GM03348 (cell line): Measurements from ENCODE around the gene CLEC5A.
"Not testable (repeated sequence)": the region's sequence is repeated elsewhere in the genome, so short reads cannot be mapped to it uniquely, and the experiment has no call there.

ENCODE experiments used
- DNase-seq: peaks from one replicate; pipeline ENCODE4 v3.0.0; 2012; ENCODE audit warnings: low spot score

The CLEC5A gene

DNA sequence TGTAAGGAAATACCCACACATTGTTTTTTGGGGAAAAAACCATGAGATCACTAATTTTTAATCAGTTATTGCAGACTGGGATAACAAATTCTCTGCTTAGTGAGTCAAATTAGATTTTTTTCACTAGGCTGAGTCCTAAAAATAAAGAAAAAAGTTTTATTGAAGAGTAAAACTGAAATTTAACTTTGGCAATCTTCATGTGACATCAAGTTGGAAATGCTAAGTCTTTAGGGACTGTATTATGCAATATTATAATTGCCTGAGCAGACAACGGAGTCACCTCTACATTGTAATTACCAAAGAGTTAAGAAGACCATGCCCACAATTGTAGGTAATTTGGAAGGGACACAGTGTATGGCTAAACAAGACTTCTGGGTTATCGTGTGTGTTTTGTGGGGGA, 2.2 kb upstream of the CLEC5A start:
- DNase-seq = no peak

DNA sequence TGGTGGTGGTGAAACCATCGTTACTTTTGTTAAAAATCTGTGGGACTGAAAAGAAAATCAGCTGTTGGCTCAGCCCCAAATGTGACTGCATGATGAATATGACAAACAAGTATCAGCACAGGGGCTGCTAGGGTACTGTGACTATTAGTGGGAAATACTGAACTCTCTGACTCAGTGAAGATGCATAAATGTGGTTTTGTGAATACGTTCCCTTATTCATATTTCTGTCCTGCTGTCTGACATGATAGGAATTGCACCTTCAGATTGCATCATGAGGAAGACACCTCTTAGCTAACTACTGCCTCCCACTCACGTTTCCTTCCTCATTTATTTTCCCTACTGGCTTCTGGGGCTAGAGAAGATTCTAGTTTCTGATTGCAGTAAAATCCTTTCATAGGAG, 1.4 kb downstream of the CLEC5A start:
- no peak for DNase-seq

DNA sequence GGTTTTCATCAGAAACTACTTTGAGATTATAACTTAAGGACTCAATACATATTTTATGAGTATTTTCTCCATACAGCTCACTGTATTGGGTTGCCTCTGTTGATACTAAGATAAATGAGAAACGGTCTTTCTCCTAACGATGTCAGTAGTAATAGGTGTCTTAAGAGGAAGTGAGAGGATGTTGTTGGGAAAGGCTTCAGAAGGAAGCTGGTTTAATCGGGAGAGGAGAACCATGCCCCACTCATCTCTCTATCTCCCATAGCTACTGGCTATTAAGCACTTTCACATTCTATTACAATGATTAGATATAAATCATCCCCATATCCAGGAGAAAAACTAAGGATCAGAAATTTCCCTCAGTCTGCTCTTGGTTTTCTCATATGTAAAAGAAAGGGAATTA, 2.0 kb downstream of the CLEC5A start:
- DNase-seq = no peak

DNA sequence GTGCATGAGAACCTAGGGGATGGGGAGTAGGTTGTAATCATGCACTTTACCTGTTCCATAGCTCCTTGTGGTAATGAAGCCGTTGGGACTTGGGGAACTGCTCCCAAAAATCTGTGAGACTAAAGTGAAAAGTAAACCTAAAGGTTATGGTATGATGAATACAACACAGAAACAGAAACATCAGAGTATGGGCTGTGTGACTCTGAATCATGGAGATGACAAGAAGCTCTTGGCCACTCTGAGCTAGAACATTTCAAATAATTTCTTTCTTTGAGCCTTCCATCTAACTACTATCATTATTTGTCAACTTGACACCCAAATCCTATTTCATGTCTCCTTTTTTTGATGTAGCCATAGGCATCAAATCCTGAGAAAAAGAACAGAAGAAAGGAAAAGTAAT, 2.9 kb downstream of the CLEC5A start:
- DNase-seq = no peak

DNA sequence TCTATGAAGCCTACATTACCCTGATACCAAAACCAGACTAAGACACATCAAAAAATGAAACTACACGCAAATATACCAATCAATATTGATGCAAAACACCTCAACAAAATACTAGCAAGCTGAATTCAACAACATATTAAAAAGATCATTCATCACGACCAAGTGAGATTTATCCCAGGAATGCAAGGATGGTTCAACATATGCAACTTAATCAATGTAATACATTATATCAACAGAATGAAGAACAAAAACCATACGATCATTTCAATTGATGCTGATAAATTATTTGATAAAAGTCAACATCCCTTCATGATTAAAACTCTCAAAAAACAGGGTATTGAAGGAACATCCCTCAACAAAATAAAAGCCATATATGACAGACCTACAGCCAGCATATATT, 5.7 kb downstream of the CLEC5A start:
- DNase-seq = no peak

DNA sequence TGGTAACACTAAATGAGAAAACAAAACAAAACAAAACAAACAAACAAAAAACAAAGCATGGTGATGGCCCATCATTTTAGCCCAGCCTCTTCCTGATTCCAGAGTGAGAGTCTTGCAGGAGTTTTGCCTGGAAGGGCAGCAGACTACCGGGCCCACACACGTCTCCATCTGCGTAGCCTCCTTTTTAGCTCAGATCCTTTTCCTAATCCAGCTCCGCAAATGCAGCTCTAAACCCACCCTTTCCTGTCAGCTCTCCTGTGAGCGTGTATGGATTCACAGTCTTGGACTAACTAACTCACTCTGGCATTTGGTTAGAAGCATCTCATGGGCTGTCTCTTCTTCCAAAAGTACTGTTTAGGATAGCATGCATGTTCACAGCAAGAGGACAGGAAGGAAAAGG, 16.6 kb downstream of the CLEC5A start:
- DNase-seq = no peak

DNA sequence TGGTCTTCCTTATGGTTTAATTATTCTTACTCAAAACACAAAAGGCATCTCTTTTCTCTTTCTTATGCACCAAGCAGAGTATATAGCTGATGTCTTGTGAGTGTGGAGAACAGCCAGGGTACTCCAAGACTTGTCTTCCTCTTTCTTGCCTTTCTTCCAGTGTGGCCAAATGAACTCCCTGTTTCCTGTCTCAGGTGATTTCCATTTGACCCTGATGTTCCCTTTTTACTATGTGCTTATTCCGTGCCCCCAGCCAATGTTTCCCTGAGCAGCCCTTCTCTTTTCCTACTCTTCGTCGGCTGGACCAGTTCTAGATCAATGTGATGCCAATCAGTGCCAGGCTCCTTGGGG, 18.0 kb downstream of the CLEC5A start:
- no peak for DNase-seq

DNA sequence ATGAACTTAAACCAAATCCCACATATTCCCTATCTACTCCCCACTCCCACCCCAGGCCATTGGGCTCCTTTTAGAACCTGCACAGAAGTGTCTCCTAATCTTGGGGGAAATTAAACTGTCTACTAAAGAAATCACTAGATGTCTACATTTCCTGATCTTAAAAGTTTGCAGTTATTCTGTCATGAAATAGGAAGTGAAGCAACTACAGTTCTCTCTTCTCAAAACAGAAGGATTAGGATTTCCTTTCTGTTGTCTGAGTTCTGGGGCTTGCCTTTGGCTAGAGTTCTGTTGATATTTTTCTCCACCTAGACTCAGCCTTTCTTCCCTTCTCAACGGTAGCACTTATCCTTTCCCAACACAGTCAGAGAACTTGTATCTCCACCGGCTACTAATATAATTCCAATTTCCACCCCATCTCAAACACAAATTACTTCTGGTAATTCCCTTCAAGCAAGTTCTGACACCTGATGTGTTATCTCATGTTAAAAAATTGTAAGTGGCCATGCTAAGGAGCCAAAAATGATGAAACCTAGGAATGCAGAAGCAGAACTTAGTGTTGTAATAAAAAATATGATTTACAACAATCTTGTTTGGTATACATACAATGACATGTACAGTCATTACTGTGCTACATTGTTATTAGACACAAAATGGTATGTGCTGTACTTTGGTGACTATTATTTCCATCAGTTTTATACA, 18.5 kb downstream of the CLEC5A start:
- no peak for DNase-seq

DNA sequence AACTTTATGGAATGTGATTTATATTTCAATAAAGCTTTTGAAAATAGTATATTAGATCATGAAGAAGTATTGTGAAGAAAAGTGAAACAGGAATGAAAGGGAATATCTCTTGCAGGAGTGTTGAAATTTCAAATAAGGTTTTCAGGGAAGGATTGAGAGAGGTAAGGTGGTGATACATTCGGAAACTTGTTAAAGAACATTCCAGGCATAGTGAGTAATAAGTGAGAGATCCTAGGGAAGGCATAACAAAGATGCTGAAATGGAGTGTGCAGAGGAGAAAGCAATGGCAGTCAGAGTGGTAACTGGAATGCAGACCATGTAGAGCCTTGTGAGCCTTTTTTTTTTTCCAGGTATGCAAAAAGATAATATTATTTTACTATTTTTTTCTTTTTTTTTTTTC, 26.5 kb downstream of the CLEC5A start:
- DNase-seq = no peak

DNA sequence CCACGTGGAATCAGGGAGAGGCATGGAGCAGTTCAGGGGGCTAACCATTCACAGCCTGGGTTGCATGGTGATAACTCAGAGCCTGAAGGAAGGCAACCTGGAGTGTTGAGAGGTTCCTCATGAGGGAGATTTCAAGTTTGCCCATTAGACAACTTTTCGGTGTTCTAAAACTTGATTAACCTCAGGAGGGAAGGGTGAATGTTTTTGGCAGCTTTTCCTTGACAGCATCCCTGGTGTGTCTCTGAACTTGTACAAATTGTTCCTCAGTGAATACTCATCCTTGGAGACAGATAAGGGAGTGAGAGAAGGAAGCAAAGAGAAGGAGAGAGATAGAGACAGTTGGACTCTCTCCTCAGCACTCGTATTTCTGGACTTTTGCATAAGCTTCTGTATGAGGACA, 30.7 kb downstream of the CLEC5A start, which contains the start of gene OR9A4:
TSS of gene OR9A4 (plus strand) at position 301 of the 400 bp plus-strand sequence. CDS start 2,477 bp downstream, outside the sequence.
- DNase-seq = no peak

DNA sequence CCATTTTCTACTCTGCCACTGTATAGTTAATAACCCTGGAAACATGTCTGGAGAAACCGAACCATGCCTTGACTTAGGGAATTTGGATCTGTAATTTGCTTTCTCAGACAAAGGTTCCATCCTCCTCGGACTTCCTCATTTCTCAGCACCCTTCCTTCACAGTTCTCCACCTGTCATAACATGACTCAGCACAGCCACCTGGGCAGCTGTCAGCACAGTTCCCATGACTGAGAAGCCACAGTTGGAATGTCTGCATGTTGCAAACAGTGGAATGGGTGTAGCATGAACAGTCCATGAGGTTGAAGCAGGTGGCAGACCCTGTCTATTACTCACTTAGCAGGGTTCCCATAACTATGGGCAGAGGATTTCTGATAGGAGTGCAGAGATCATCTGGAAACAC, 31.2 kb downstream of the CLEC5A start:
- no peak for DNase-seq

DNA sequence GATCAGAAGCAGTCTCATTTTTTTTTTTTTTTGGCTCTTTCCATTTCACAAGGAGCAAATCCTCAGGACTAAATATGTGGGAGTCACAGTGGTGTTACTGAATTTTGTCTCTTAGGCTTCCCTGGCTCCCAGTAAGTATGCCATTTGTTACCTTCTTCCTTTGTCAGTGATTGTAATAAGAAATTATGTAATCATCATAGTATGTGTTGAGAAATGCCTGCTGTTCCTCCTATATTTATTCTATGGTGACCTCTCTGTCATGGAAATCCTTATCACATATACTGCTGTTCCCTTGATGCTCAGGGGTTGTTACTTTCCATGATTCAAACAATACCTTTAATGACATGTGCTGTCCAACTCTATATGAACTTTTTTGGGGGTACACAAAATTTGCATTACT, 35.4 kb downstream of the CLEC5A start:
- no peak for DNase-seq

DNA sequence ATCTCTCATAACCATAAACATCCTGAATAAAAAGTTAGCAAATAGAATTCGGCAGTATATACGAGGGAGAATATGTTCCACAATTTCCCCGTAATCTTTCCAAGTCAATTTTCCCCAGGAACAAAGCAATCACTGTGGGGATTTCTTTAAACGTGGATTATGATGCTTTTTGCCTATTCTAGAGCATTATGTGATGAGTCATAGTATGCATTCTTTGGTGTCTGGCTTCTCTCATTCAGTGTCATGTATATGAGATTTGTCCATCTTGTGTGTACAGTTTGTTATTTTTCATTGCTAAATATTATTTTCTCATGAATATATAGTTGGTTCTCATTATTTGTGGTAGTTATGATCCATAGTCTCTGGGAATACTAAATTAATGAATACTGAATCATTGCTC, 40.5 kb downstream of the CLEC5A start:
- no peak for DNase-seq

DNA sequence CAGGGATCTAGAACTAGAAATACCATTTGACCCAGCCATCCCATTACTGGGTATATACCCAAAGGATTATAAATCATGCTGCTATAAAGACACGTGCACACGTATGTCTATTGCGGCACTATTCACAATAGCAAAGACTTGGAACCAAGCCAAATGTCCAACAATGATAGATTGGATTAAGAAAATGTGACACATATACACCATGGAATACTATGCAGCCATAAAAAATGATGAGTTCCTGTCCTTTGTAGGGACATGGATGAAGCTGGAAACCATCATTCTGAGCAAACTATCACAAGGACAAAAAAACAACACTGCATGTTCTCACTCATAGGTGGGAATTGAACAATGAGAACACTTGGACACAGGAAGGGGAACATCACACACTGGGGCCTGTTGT, 47.4 kb downstream of the CLEC5A start:
- not testable (repeated sequence) for DNase-seq

DNA sequence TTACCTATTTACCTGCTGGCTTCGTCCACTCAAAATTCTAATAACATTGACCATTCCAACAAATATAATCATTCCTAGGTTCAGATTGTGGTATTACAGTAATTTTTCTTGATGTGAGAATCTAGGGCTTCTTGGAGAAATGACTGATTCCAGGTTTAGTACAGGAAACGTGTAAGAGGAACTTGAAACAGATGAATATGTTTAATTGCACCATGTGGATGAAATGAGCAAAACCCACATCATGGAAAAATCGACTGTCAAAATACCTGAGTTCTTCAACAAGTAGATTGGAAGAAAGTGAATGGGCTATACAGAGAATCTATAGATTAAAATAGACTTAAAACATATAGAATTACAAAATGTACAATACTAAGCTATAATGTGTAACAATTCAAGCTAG, 55.4 kb downstream of the CLEC5A start:
- DNase-seq = no peak

DNA sequence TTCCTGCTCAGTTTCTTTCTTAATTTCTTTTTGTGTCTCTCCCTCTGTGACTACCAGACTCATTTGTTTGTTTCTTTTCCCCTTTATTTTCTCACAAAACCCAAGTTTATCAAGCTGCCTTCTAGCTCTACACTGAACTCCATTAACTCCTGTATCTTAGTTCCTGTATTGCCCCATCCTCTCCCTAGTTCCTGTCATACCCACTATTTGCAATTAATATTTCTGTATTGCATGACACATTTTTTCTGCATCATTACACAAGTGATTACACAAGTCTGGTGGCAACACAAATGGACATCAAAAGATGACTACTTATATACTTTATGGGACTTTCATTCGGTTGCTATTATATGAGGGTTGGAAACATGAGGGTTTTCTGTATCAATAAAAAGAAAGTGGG, 57.5 kb downstream of the CLEC5A start:
- no peak for DNase-seq

DNA sequence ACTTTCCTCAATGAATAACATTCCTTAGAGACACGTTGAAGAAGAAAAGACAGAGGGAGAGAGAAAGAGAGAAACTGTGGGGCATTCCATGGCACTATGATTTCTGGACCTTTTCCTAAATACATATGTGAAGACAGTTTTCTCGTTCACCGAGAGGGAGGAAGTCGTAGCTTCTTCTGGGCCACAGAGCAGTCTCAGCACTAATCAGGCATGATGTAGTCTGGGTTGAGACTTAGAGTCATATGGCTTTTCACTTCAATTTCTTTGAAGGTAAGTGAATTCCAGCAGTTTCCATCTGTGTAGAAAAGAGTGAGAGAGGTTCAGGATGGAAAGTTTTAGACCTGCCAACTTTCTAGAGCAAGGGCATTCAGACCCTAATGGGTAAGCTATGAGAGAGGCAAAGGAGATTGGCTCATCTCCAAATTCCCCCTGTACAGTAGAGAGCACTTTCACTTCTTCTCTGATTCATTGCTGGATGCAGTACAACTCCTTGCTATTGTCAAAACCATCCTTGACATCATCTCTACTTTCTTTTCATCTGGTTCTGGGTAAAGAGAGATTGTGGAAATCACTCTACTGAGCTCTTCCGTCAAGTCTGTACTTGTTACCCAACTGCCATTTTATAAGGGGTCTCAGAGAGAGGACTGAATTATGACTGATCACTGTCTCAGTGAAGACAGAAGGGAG, 62.1 kb downstream of the CLEC5A start:
- no peak for DNase-seq

DNA sequence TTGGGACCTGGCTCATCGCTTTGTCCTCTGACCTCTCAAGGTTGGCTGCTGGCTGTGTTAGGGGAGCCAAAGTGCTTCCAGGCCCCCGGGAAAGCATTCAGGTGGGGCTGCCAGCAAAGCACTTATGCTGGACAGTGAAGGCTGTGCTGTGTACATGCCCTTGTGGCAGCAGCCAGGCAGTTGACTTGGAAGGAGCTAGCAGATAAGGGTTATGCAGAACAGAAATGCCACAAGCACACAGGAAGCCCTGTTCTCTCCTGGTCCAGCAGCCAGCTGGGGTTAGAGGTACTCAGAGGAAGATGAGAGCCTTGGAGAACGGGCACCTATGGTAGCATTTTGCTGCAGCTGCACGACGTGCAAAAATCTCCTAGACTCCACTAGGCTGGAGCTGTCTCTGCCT, 65.8 kb downstream of the CLEC5A start:
- no peak for DNase-seq

DNA sequence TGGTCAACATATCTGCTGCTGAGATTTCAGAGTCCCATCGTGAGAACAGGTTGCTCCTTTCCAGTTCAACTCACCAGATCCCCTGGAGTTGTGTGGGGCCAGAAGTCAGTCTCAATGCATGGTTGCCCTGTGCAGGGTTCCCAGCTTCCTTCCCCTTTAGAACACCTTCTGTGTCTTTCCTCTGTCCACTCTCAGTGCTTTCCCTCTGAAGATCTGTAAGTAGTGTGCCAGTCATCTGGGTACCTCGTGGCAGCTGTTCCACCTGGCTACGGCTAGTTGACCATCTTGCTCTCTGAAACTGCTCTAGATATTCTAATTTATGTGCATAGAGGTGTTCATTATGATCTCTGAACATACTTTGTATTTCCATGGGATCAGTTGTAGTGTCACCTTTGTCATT, 69.4 kb downstream of the CLEC5A start:
- no peak for DNase-seq
